Left cardiac atrium (tissue), 4 donors: ENCODE measurements around the gene LRRC8A. TPM values are rescaled to one million over a fixed set of nuclear protein-coding genes. Genes with fewer than 3 reads are reported as not detected.
"Not testable (repeated sequence)": the region's sequence is repeated elsewhere in the genome, so short reads cannot be mapped to it uniquely, and the experiment has no call there.

Experiments used
- ATAC-seq, 2 donors: fragments of 200-7000 bp; cut with Tn5 transposase; one replicate each; pipeline ENCODE4 v1.9.1; 2020; ENCODE audit warnings: mild to moderate bottlenecking in 2 of 2, moderate library complexity in 2 of 2
- DNase-seq: peaks from one replicate; pipeline ENCODE4 v3.0.0-alpha.2; 2020
- intact Hi-C, 2 donors: fragments of 100-400 bp; cut with DNase I; formaldehyde crosslinking; loops; one replicate each; pipeline versions ENCODE4 v1.14.1 to v1.15.1; 2022 to 2023
- total RNA-seq, 2 donors: library from RNA; stranded (reverse); fragmentation: NEBNext Ultra II Directional; extraction: Animal tissue kit (Norgen Biotek cat#: 25700); gene quantifications; one replicate each; pipeline ENCODE4 v1.2.1, GENCODE V29; 2021
- donor health status: DM: no; HTN: yes; CAD: no.
- donor health status: DM: no; HTN: yes; CAD: no; lungs with severe emphysema.
- donor health status: DM: yes; HTN: yes; CAD: no.
- donor health status: Dilated cardiomyopathy.

Gene LRRC8A
- total RNA-seq, 2 donors from 2014 or later, result 23.7 to 47.8 TPM

DNA sequence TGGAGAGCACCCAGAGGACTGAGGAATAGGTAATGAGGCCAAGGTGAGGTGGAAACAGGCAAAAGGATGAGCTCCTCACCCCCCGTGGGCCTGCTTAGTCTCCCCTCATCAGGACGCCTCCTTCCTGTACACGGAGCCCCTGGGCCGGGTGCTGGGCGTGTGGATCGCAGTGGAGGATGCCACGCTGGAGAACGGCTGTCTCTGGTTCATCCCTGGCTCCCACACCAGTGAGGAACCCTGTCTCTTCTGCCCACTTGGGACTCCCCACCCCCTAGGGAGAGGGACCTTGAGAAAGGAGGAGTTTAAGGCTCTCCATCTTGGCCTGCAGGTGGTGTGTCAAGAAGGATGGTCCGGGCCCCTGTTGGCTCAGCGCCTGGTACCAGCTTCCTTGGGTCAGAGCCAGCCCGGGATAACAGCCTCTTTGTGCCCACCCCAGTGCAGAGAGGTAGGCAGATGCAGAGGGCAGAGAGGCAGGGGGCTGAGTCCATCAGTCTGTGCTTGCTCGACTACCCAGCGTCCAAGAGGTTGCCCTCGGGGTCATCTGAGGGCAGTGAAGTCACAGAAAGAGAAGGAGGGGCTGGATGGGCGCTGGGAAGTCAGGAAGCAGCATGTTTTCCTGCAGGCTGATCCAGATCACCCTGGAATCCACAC is 58.5 kb downstream of the LRRC8A start:
- peak; percentile 45 for DNase-seq
- intact Hi-C loops, result no loop called here
- ATAC-seq, result peak; percentile 19 to 26

DNA sequence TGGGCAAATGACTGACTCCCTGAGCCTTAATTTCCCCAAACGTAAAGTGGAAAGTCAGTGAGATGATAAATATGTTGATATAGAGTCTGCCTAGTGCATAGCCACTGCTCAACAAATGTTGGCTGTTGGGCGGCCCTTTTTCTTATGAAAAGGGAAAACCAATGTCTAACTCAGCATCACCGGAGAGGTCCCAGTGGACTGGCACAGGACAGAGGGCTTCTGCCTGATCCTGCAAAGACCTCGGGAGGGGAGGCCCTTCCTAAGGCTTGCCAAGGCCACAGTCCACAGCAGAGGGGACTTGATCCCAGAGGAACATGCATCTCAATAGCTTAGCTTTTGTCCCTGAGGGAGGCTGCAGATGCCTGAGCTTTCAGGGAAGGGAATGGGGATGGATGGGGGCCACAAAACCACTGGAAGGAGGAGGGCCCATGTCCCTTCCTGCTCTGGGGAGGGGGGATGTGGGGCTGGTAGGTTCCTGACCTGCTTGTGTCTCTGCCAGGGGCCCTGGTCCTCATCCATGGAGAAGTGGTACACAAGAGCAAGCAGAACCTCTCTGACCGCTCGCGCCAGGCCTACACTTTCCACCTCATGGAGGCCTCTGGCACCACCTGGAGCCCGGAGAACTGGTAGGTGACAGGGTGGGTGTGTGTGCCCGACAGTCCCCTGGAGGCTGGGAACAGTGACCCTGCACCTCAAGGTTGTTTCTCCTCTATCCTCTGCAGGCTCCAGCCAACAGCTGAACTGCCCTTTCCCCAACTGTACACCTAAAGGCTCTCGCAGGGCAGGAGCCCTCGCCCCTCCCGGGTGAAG is 59.2 kb downstream of the LRRC8A start:
- intact Hi-C loops, result no loop called here
- ATAC-seq, result no peak
- no peak for DNase-seq

DNA sequence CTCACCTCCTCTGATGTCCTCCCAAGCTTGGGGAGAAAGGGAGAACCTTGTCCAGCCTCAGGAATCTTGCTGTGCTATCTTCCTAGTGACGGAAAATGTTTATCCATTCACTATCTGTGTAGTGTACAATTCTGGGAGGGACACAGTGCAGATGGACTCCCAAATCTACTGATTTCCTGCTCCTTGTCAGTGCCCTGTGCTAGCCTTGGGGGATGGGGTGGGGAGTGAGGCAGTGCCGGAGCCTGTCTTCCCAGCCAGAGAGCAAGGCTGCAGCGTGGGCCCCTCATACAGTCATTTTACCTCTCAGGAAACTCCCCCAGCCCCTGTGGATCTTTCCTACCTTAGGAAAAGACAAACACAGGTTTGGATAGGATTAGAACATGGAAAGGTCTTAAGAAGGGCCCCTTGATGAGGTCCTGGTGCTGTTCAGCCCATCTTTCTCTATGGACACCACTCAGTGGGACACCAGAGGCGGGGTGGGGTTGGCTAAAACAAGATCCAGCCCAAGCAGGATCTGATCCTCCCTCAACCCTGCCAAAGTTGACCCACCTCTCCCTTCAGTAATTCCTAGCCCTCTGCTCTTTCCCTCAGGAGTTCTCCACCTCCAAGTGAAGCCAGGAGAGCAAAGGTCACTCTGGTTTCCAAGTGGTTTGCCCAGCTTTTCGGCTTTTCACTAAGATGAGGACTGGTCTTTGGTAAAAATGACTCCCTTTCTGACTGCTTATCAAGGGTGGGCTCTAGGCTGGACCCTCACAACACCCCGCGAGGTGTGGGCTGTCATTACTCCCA is 62.1 kb downstream of the LRRC8A start:
- intact Hi-C loops, result no loop called here
- no peak for DNase-seq
- ATAC-seq, result no peak

DNA sequence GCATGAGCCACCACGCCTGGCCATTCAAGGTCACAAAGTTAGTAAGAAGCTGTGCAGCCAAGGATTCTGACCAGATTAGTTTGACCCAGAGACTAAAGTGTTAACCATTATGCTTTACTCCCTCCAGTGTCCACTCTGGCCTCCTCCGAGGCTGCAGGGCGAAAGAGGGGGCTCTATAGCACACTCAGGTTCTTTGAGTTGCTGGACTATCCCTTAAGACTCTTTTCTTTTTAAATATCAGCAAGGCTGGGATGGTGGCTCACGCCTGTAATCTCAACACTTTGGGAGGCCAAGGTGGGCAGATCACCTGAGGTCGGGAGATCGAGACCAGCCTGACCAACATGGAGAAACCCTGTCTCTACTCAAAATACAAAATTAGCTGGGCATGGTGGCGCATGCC is 63.0 kb downstream of the LRRC8A start:
- not testable (repeated sequence) for ATAC-seq, DNase-seq
- intact Hi-C loops, result loop anchor here in 1 of 2 donors (5.0 kb wide), 1 partner anchor 83 kb away; no protein-coding TSS in a partner anchor

DNA sequence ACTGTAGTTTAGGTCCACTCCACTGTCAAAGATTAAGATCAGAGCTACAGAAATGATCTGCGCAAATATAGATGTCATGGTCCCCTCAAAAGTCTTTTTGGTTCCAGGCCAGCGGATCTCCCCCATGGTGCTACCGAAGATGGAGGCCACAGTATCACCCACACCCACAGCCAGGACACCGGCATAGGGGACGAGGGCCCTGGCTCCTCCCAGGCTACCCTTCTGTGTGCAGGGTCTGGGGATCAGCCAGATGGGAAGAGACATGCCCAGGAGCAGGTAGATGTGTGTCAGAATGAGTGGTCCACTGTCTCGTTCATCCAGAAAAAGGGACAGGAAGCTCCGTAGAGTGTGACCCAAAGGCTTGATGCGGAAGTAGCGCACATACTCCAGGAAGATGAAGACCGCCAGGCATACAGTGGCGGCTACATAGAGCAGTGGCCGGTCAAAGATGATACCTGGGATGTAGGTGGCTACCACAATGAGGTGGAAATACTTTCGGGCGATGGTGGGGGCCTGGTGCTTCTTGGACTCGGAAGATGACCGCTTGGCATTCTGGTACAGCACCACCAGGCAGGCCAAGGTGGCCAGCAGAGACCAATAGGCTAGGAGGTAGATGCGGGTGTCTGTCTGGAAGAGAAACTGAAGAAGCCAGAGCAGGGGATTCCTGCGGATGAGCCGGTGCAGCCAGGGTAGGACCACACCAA is 64.0 kb downstream of the LRRC8A start:
- ATAC-seq (no peak), DNase-seq (no peak)
- intact Hi-C loops, result loop anchor here in 1 of 2 donors (5.0 kb wide), 1 partner anchor 84 kb away; no protein-coding TSS in a partner anchor

DNA sequence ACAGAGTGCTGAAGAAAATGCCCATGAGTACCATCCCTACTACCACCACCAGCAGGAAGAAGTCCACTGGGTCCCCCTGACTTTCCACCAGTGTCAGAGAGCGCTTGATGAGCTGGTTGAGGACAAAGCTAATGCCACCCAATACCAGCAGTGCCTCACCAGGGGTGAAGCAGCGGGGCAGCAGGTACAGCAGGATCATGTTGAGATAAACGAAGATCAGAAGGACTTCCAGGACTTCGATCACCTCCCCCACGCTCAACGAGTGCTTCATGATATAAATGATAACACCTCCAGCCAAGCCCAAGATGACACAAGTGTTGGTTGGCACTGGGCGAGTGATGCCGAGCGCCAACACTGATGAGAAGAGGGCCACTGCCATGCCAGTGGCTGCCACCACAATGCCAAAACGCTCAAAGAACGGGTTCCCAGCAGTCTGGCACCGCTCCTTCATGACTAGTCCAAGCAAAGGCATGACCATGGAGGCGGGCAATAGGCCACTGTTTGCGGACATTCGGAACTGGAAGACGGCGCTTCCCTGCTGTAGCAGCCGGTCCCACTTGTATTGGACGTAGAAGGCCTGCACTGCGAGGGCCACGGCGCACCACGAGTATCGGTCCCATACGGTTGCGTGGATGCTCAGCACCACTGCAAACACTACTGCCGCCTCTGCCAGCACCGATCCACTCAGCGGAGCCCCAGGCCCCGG is 64.8 kb downstream of the LRRC8A start:
- ATAC-seq (peak; percentile 24 to 34), DNase-seq (peak; percentile 48)
- intact Hi-C loops, result loop anchor here in 1 of 2 donors (5.0 kb wide), 1 partner anchor 84 kb away; no protein-coding TSS in a partner anchor

DNA sequence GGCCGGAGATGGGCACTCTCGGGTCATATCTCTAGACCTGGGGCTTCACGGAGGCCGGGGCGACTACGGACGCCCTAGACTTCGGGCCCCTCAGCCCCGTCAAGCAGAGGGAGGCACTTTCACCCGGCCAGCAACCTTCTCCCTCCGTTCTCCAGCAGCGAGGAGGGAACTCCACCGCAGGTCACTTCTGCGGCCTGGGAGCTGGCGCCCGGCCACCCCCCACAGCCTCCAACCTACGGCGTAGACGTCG is 65.3 kb downstream of the LRRC8A start:
- intact Hi-C loops, result loop anchor here in 1 of 2 donors (5.0 kb wide), 1 partner anchor 85 kb away; no protein-coding TSS in a partner anchor
- no peak for DNase-seq
- no peak for ATAC-seq

DNA sequence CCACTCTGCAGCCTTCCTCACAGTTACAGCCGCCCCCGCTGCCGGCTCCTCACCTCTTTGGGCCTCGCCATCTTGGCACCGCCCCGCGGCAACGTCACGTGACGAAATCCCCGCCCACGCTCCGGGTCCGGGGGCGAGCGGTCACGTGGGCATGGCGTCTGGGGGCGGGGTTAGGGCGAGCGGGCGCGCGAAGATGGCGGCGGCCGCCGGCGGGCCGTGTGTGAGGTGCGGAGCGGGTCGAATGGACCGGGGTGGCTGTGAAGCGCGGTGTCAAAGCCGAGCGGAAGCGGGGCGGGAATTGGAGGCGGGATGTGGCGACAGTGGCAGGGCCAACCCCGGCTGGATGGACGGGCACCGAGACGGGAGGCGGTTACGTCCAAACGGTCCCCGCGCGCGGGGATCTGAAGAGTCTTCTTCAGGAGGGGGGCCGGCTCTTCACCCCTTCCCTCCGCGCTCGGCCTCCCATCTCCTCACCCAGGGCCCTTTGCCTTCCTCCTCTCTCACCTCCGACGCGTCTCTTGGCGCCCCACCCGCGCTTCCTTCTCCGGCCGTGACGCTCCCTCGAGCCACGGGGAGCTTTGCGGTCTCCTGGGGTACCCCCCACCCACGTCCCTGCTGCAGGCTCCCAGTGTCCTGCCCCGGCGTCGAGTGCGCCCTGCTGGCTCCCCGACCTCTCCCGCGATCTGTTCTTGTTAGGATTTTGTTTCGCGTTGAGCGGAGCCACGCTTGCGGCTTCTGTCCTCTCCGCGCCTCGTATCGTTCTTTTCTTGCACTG is 65.8 kb downstream of the LRRC8A start, which contains the start of the genes DOLK and NUP188:
Gene DOLK (minus strand): TSS at position 77 of the 775 bp plus-strand sequence. CDS start 300 bp downstream, outside the sequence.
Gene NUP188 (plus strand): TSS at position 173 of the 775 bp plus-strand sequence. CDS start 21 bp downstream, at position 194.
- ATAC-seq, result peak; percentile 92
- intact Hi-C loops, result loop anchor here in 1 of 2 donors (5.0 kb wide), 1 partner anchor 85 kb away; no protein-coding TSS in a partner anchor
- peak; percentile 97 for DNase-seq

DNA sequence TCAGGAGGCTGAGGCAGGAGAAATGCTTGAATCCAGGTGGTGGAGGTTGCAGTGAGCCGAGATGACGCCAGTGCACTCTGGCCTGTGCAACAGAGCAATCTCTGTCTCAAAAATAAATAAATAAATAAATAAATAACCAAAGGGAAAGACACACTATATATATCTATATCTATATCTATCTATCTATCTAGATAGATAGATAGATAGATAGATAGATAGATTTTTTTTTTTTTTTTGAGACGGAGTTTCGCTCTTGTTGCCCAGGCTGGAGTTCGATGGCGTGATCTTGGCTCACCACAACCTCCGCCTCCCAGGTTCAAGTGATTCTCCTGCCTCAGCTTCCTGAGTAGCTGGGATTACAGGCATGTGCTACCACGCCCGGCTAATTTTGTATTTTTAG is 79.5 kb downstream of the LRRC8A start:
- ATAC-seq, intact Hi-C loops, DNase-seq: not testable (repeated sequence)

Other genes starting within 250 kb of the LRRC8A start
- gene DYNC2I2, start 225.3 kb upstream of the LRRC8A start, total RNA-seq, result 10 to 100 TPM; 12.8 to 20.3 TPM
- 100 to 1,000 TPM; 158 to 191 TPM for gene SET, start 192.9 kb upstream of the LRRC8A start, total RNA-seq
- gene PKN3, start 179.6 kb upstream of the LRRC8A start, total RNA-seq, result 10 to 100 TPM in 1 of 2 donors, 1 to 10 TPM in 1; 6.2 to 11.2 TPM
- 10 to 100 TPM in 1 of 2 donors, 1 to 10 TPM in 1; 8.3 to 13.8 TPM for gene ZDHHC12, start 158.0 kb upstream of the LRRC8A start, total RNA-seq
- gene ZER1, start 110.2 kb upstream of the LRRC8A start, total RNA-seq, result 10 to 100 TPM; 36.6 to 37.0 TPM
- gene TBC1D13, start 94.9 kb upstream of the LRRC8A start, total RNA-seq, result 10 to 100 TPM; 15.7 to 16.9 TPM
- gene ENDOG, start 63.6 kb upstream of the LRRC8A start, total RNA-seq, result 10 to 100 TPM; 58.5 to 61.8 TPM
- 10 to 100 TPM; 18.5 to 20.9 TPM for gene SPOUT1, start 52.3 kb upstream of the LRRC8A start, total RNA-seq
- gene KYAT1, start 183 bp upstream of the LRRC8A start, total RNA-seq, result 10 to 100 TPM; 10.4 to 10.8 TPM
- gene PHYHD1, start 38.8 kb downstream of the LRRC8A start, total RNA-seq, result 10 to 100 TPM; 21.4 to 28.2 TPM
- 10 to 100 TPM in 1 of 2 donors, 1 to 10 TPM in 1; 9.3 to 11.3 TPM for gene DOLK, start 65.5 kb downstream of the LRRC8A start, total RNA-seq
- gene NUP188, start 65.6 kb downstream of the LRRC8A start, total RNA-seq, result 10 to 100 TPM; 14.8 to 30.0 TPM
- 10 to 100 TPM; 35.5 to 39.6 TPM for gene SH3GLB2, start 146.2 kb downstream of the LRRC8A start, total RNA-seq
- gene MIGA2, start 154.5 kb downstream of the LRRC8A start, total RNA-seq, result 10 to 100 TPM; 31.8 to 36.3 TPM
- 1 to 10 TPM; 4.5 to 5.0 TPM for gene DOLPP1, start 199.0 kb downstream of the LRRC8A start, total RNA-seq
- 10 to 100 TPM; 58.4 to 61.1 TPM for gene CRAT, start 228.7 kb downstream of the LRRC8A start, total RNA-seq
- 100 to 1,000 TPM; 113 to 131 TPM for gene PTPA, start 229.3 kb downstream of the LRRC8A start, total RNA-seq